SKM-1 treated with dmso at 0.1 percent for 144 hours (cell line): ENCODE results near the gene ABHD14A.

Source experiments
- DNase-seq: peaks from one replicate; lab custom pipeline; 2025; ENCODE audit not compliant: unreplicated experiment; lab: John Stamatoyannopoulos, UW

Gene ABHD14A

GRCh38 chr3:51940648-51941462 lies 34.0 kb upstream of the ABHD14A start:
- DNase-seq: no peak

GRCh38 chr3:51941463-51941797 lies 33.4 kb upstream of the ABHD14A start:
- DNase-seq: no peak

GRCh38 chr3:51941798-51942602 lies 32.9 kb upstream of the ABHD14A start, which contains the start of the genes PARP3 and RRP9:
Gene PARP3, plus strand, starts transcription at chr3:51942363. Its CDS starts 993 bp downstream, at chr3:51943356.
Gene RRP9, minus strand, starts transcription at chr3:51941904. Its CDS starts 37 bp downstream, at chr3:51941867.
- peak; percentile 100 for DNase-seq

- DNase-seq: no peak
Observed at GRCh38 chr3:51942603-51943450, 32.0 kb upstream of the ABHD14A start.

GRCh38 chr3:51943451-51944391 lies 31.1 kb upstream of the ABHD14A start:
- no peak for DNase-seq

DNA sequence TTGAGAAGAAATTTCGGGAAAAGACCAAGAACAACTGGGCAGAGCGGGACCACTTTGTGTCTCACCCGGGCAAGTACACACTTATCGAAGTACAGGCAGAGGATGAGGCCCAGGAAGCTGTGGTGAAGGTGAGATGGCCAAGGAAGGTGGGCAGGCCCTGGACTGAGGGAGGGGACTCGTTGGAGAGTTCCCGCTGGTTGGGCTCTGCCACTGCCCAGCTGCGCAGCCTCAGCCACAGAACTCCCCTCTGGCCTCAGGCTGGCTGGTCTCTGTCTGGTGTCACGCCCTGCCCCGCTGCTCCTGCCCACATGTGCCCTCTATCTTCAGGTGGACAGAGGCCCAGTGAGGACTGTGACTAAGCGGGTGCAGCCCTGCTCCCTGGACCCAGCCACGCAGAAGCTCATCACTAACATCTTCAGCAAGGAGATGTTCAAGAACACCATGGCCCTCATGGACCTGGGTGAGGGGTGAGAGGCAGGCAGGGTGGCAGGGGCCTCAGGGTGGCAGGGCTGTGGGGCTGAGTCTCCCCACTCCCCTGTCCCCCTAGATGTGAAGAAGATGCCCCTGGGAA lies 30.3 kb upstream of the ABHD14A start:
- DNase-seq: no peak

DNA sequence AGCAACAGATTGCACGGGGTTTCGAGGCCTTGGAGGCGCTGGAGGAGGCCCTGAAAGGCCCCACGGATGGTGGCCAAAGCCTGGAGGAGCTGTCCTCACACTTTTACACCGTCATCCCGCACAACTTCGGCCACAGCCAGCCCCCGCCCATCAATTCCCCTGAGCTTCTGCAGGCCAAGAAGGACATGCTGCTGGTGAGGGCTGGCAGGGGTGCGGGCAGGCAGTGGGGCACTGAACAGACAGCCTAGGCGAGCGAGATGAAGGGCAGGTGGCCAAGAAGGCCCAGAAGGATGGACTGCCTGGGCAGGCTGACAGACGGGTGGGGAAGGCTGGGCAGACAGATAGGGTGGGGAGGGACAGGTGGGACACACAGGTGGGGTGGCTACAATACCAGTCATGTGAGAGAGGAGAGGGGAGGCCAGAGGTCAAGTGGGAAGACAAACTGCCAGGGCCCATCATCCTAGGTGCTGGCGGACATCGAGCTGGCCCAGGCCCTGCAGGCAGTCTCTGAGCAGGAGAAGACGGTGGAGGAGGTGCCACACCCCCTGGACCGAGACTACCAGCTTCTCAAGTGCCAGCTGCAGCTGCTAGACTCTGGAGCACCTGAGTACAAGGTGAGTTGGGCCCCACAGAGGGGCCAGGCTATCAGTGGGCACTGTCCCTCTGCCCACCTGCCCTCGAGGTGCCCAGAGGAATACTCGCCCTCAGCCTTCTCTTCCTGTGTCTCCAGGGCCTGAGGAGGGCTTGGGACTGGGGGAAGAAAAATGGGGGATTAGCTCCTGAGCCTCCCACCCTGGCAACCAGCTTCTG lies 29.6 kb upstream of the ABHD14A start:
- DNase-seq: no peak

DNA sequence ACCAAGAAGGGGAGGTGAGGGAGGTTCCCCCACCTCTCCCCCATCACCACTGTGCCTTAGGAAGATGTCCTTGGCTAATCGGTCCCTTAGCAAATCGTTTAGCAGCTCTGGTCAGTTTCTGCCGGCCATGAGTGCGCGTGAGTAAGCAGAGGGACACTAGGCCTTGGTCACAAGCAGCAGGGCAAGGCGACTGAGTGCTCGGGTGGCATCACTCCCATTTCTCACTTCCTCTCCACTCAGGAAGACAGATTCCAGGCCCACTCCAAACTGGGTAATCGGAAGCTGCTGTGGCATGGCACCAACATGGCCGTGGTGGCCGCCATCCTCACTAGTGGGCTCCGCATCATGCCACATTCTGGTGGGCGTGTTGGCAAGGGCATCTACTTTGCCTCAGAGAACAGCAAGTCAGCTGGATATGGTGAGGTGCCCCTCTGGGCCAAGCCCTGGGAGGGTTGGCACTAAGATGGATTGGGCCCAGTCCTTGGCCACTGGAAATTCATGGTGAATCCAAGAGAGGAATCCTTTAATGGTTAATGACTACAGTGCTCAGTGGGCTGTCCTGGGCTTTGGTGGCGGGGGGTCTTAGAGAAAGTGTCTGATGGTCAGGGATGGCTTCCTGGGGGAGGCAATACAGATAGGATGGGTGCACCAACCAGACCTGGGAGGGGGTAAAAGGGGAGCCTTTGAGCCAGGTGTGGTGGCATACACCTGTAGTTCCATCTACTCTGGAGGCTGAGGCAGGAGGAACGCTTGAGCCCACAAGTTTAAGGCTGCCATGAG lies 28.7 kb upstream of the ABHD14A start:
- no peak for DNase-seq

DNA sequence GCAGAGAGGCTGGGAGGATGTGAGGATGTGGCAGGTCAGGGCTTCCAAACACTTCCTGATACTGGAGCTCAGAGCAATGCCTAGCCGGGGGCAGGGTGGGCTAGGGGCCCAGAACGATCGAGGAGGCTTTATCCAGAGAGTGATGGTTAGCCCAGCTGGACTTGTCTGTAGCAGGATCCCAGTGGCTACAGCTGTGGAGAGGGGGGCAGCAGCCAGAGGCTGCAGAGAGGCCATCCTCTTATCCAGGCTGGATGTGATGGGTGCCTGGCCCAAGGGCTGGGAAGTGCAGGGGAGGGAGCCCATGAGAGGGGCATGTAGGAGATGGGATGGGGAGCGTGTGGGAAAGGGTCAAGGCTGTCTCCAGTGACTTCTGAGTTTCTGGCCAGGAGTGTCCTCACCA lies 28.1 kb upstream of the ABHD14A start:
- no peak for DNase-seq

DNA sequence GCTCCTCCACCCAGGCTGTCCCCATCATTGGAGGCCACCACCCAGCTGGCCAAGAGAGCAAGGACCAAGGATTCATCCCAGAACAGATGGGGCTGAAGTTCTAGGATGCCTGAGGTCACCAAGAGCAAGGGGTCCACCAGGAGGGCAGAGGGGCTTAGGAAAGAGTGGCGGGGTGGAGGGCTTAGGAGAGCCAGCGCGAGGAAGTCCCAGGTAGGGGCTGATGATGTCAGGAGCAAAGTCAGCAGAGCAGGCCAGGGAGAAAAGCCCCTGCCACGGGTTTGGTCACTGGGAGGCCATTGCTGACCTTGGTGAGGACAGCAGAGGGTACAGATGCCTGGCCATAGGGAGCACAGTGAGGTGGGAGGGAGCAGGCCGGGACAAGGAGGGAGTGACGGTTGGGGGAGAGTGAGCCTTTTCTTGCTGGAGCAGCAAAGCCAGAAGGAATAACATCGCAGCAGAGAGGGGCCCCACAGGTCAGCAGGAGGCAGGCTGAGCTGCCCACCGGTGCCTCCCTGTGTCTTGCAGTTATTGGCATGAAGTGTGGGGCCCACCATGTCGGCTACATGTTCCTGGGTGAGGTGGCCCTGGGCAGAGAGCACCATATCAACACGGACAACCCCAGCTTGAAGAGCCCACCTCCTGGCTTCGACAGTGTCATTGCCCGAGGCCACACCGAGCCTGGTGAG lies 27.5 kb upstream of the ABHD14A start:
- no peak for DNase-seq

GRCh38 chr3:51948016-51948580 lies 26.8 kb upstream of the ABHD14A start:
- DNase-seq: no peak

DNA sequence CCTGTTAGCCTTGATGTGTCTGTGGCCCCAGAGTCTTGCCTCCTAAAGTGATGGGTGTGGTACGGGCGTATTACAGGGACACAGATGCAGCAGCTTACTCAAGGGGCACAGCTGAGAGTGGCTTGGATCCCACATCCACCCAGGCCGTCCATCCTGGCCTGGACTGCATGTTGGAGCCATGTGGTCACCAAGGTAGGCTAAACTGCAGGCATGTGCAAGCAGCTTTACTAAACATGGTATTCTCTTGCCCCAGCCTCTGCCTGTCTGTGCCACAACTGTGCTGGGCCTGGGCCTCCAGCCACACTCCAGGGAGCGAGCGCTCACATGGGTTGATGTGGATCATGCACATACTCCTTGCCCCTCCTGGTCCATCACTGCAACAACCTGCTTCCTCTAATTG lies 25.7 kb upstream of the ABHD14A start:
- no peak for DNase-seq

DNA sequence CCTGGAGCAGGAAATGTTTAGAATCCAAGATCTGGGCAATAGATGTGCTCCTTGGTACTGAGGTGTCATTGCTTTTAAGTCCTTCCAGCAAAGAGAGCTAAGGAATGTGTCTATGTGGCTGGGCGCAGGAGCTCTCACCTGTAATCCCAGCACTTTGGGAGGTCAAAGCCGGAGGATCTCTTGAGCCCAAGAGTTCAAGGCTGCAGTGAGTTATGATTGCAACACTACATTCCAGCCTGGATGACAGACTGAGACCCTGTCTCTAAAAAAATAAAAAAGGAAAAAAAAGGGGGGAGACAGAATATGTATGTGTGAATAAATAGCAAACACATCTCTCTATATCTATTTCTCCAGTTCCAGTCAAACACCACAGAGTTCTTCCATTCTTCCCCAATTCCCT lies 24.0 kb upstream of the ABHD14A start:
- no peak for DNase-seq

GRCh38 chr3:51953445-51953844 lies 21.4 kb upstream of the ABHD14A start:
- peak; percentile 83 for DNase-seq

DNA sequence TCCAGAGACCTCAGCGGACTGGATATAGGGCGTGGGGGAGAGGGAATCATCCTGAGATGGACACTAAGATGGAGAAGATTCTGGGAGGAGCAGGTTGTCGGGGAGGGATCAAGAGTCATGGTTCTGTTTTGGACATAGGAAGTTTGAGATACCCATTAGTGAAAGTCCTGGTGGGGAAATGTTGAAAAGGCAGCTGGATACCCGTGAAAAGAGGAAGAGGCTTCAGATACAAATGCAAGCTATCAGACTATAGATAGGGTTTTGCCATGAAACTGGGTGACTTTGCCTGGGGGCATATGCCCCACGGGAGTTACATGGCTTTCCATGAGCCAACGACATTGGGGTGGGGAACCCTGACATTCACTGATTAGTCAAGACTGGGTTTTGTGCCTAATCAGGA lies 20.8 kb upstream of the ABHD14A start:
- peak; percentile 80 for DNase-seq

GRCh38 chr3:51954713-51955112 lies 20.2 kb upstream of the ABHD14A start:
- DNase-seq: no peak

GRCh38 chr3:51955175-51955892 lies 19.5 kb upstream of the ABHD14A start, which contains the start of gene GPR62:
Gene GPR62, plus strand, starts transcription at chr3:51955381. Its CDS starts 272 bp downstream, at chr3:51955653.
- no peak for DNase-seq
